ENCODE results near the gene KRT76.
"Not testable (repeated sequence)": the region's sequence is repeated elsewhere in the genome, so short reads cannot be mapped to it uniquely, and the experiment has no call there.

The KRT76 gene

DNA sequence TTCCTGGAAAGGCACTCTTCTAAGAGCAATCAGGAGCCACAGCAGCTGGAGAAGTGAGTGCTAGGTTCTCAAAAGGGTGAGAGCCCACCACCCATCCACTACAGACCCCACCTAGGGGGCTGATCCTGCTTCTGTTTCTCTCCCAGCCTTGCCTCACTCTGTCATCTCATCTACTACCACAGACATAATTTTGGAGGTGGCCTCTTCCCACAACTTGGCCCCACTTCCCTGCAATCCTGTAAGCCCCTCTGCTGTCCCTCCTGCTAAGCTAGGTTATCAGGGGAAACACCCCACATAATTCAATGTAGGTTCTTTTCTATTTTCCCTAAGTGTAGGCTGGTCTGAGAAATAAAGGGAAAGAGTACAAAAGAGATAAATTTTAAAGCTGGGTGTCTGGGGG lies 16.5 kb downstream of the KRT76 start:
- no peak for DNase-seq (ENCODE audit: low read depth in 1 of 2, low spot score in 1 of 2)

DNA sequence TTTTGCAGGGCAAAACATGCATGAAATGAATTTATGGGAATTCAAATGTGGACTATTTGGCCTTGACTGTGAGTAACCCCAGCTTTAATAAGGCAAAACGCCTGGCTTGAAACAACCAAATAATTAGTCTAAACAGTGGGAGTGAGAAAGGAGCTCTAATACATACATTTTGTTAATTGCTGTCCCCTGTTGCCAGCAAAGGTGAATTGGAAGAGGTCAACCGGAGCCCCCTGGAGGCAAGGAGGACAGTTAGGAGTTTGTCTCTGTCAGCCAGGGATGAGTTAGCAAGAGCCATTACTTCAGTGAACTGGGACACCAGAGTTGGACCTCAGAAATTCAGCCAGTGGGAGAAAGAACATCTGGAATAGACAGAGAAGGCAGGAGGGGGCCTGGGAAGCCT lies 17.4 kb downstream of the KRT76 start:
- no peak for DNase-seq (ENCODE audit: low read depth in 1 of 2, low spot score in 1 of 2)

DNA sequence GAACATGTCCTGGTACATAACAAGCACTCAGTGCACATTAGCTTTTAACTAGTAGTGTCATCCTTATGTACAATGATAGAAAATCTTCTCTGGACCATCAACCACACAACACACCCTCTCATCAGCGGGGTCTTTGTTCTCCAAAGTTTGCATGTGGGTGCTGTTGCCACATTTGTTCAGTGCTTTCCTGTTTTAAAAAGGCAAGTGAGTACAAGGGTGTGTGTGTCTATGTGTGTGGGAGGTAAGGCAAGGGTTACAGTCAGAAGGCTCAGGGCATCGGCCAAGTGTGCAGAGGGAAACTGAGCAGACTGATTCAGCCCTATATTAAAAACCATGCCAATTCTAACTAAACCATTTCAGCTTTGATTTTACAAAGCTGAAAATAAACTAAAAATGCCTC lies 17.9 kb downstream of the KRT76 start:
- no peak for DNase-seq (ENCODE audit: low read depth in 1 of 2, low spot score in 1 of 2)

- DNase-seq (ENCODE audit: low read depth in 1 of 2, low spot score in 1 of 2) = no peak
Observed at GRCh38 chr12:52757449-52758176, 19.5 kb downstream of the KRT76 start.

- no peak for DNase-seq (ENCODE audit: low read depth in 1 of 2, low spot score in 1 of 2)
Observed at GRCh38 chr12:52756281-52756960, 20.7 kb downstream of the KRT76 start.

DNA sequence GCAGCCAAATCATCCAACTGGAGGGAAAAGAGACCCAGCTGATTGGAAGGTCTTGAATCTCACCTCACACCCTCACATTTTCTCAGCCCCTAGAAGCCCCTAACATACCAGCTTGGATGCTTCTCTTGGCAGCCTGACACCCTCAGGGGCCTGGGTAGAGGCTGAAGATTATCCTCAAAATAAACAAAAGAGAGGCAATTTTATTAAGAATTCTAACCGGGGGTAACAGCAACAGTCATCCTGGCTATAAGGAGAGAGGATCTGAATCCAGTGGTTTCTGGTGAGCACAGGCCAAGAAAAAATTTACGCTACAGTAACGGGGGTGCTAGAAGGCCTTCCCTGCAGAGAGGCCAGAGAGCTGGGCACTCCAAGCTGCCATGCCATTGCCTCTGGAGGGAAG lies 21.6 kb downstream of the KRT76 start:
- no peak for DNase-seq (ENCODE audit: low read depth in 1 of 2, low spot score in 1 of 2)

DNA sequence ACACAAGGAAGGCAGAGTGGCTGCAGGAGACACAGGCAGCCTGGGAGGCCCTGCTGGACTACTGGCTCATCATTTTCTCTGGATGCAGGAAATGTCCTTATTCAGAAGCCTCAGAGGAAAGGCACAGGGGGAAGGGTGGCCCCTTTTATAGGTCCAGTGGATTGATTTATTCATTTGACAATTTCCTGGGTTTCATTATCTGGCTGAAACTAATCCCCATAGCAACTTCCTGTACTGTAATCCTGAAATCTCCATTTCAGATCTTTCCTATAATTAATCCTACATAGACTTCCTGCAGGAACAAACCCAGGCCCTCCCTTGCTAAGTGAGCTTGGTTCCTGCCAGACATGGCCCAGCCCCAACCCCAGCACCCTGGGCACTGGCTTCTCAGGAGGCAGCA lies 23.0 kb downstream of the KRT76 start:
- DNase-seq (ENCODE audit: low read depth in 1 of 2, low spot score in 1 of 2) = no peak

GRCh38 chr12:52753283-52753682 lies 23.9 kb downstream of the KRT76 start:
- DNase-seq (ENCODE audit: low read depth in 1 of 2, low spot score in 1 of 2) = no peak

DNA sequence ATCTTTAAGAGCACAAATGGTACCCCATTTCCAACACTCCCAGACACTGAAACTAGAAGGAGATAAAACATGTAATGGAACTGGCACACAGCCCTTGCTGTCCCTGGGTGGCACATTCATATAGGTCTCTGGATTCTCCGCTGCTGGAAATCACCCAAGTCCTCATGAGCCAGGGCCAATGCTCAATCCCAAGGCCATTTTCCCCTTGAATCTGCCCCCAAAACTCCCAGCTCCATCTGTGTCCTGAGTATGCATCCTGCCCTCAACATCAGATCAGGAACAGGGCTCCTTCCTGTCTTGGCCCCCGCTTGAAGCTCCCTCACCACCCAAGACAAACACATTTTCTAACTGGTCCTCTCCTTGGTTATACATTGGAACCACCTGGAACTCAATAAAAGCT lies 24.6 kb downstream of the KRT76 start:
- DNase-seq (ENCODE audit: low read depth in 1 of 2, low spot score in 1 of 2) = no peak

GRCh38 chr12:52751795-52752194 lies 25.4 kb downstream of the KRT76 start:
- DNase-seq (ENCODE audit: low read depth in 1 of 2, low spot score in 1 of 2) = no peak

DNA sequence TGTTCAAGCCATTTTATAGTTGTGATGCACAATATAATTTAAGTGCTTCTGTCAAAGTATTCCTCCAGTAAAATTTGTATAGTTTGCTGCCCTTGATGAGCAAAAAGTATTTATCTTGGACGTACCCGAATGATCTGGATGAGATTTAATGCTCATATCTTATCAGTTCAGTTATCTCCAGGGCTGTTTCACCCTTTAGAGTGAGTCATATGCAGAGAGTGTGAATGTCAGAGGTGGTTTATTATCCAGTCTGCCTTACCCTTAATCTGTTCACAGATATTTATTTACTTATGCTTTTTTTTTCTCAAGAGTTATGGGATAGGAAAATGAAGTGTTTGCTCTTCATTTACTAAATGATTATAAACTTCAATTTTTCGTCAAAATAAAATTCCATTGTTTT lies 26.6 kb downstream of the KRT76 start:
- DNase-seq (ENCODE audit: low read depth in 1 of 2, low spot score in 1 of 2) = not testable (repeated sequence)

GRCh38 chr12:52749827-52750226 lies 27.3 kb downstream of the KRT76 start:
- no peak for DNase-seq (ENCODE audit: low read depth in 1 of 2, low spot score in 1 of 2)

GRCh38 chr12:52748578-52748977 lies 28.6 kb downstream of the KRT76 start:
- DNase-seq (ENCODE audit: low read depth in 1 of 2, low spot score in 1 of 2) = no peak

DNA sequence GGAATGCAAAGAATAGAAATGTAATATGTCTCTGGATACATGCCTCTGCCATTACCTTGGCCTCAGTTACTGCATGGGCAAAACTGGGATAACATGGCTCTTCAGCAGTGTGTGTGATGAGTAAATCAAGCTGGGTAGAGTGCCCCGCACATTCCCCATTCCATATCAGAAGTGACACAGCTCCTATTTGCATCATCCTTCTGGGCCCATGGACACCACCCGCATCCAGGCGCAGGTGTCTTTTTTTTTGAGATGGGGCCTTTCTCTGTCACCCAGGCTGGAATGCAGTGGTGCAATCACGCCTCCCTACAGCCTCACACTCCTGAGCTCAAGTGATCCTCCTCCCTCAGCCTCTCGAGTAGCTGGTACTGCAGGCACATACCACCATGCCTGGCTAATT lies 31.6 kb downstream of the KRT76 start:
- DNase-seq (ENCODE audit: low read depth in 1 of 2, low spot score in 1 of 2) = no peak

- DNase-seq (ENCODE audit: low read depth in 1 of 2, low spot score in 1 of 2) = no peak
Observed at GRCh38 chr12:52744493-52745156, 32.5 kb downstream of the KRT76 start.

- no peak for DNase-seq (ENCODE audit: low read depth in 1 of 2, low spot score in 1 of 2)
Observed at GRCh38 chr12:52742822-52743457, 34.2 kb downstream of the KRT76 start.

DNA sequence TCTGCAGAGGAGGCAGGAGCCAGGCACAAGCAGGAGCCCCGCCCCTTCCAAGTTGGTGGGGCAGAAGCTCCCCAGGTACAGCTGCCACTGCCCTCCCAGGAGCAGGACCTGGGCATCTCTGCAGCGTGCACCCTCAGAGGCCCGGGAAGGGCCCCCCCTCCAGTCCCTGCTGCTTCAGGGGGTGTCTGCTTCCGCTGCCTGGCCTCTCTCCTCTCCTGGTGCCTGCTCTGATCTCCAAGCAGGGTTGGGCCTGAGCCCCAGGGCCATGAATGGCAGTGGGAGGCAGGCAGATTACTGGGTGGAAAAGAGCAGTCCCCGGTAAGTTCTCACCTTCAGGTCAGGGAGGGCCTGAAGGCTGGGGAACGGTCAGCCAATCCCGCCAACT lies 35.0 kb downstream of the KRT76 start:
- DNase-seq (ENCODE audit: low read depth in 1 of 2, low spot score in 1 of 2) = no peak

DNA sequence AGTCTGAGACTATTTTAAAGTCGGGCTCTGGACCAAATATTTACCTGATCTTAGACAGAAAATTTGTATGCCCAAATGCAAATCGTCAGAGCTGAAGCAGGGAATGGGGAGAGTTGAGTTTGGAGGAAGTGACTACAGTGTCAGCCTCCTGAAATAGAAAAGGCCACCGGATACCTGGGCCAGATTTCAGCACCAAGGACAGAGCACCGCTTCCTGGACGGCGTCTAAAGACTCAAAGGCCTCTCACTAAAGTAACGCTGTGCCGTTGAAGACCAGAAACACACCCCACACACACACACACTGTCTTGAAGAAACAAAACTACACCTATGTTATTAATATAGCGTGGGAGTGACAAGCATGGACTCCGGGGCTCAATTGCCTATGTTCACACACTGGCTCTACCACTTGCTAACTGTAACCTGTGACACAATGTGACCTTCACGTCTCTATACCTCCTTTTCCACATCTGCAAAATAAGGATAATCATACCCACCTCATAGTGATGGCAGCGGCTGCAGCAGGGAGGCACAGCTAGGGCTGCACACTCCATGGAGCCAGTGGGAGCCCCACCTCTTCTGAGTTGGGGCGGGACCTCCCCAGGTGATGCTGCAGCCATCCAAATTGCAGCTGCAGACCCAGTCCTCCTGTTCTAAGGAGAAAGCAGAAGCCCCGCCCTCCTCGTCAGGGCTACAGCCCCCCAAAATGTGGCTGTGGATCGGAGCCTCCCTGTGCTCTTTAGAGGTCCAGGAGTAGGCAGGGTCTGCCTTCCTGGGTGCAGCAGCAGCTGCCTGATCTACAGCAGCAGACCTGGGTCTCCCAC lies 35.6 kb downstream of the KRT76 start:
- DNase-seq (ENCODE audit: low read depth in 1 of 2, low spot score in 1 of 2) = peak in 1 of 2 donors; percentile 48

DNA sequence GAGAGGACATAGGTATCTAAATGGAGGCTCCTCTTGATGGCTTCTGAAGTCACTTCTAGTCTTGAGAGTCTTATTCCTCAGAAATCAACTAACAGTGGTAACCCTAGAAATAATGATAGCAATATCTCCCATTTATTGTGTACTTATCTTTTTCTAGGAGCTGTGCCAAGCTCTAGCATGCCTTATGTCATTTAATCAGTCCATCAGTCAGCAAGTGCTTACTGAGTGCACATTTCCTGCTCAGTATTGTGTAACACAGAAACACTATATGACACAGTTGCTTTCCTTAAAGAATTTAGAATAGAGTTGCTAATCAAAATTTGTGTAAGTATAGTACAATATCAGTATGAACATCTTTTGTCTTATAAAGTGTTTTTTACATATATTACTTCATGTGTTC lies 36.6 kb downstream of the KRT76 start:
- no peak for DNase-seq (ENCODE audit: low read depth in 1 of 2, low spot score in 1 of 2)

GRCh38 chr12:52739963-52740362 lies 37.2 kb downstream of the KRT76 start:
- DNase-seq (ENCODE audit: low read depth in 1 of 2, low spot score in 1 of 2) = no peak

Measured in activated T-helper 1 cell treated with anti-CD3 and anti-CD28 coated beads, Interleukin-2, amount 50 U/mL, for 16 hours (primary cell).